HepG2 (cell line): ENCODE measurements around the gene PIP4K2C. TPM values are rescaled to one million over a fixed set of nuclear protein-coding genes. Genes with fewer than 3 reads are reported as not detected.

Source experiments
- CEBPZ ChIP-seq: IDR thresholded peaks from 2 replicates; pipeline ENCODE4 v1.6.1; 2012; ENCODE audit warnings: low read length, improper control_type of control experiment
- GMEB1 ChIP-seq: sonication (generic); formaldehyde crosslinking; IDR thresholded peaks from 2 replicates; pipeline ENCODE4 v1.5.1; 2020; ENCODE audit warnings: missing genetic modification reagents, mild to moderate bottlenecking, borderline replicate concordance
- MYPOP ChIP-seq: sonication (generic); formaldehyde crosslinking; IDR thresholded peaks from 2 replicates; pipeline ENCODE4 v1.8.1; 2023; ENCODE audit warnings: mild to moderate bottlenecking, moderate library complexity, missing genetic modification reagents
- THAP9 ChIP-seq: sonication (generic); formaldehyde crosslinking; IDR thresholded peaks from 2 replicates; pipeline ENCODE4; 2020; ENCODE audit warnings: missing genetic modification reagents, mild to moderate bottlenecking, borderline replicate concordance
- ZIK1 ChIP-seq: sonication (generic); formaldehyde crosslinking; IDR thresholded peaks from 2 replicates; pipeline ENCODE4 v1.5.0; 2020; ENCODE audit warnings: mild to moderate bottlenecking, low read depth, missing genetic modification reagents, borderline replicate concordance
- ZNF281 ChIP-seq: sonication (generic); formaldehyde crosslinking; IDR thresholded peaks from 2 replicates; pipeline ENCODE4 v1.4.0; 2020; ENCODE audit warnings: missing genetic modification reagents, borderline replicate concordance
- ZNF501 ChIP-seq: sonication (generic); formaldehyde crosslinking; IDR thresholded peaks from 2 replicates; pipeline ENCODE4 v1.5.1; 2020; ENCODE audit warnings: mild to moderate bottlenecking, moderate library complexity, missing genetic modification reagents
- ZNF574 ChIP-seq: sonication (generic); formaldehyde crosslinking; IDR thresholded peaks from 2 replicates; pipeline ENCODE4 v1.4.0; 2020; ENCODE audit warnings: missing genetic modification reagents
- ZNF644 ChIP-seq: IDR thresholded peaks from 2 replicates; pipeline ENCODE4 v1.6.1; 2016; ENCODE audit warnings: low read depth
- ZNF703 ChIP-seq: sonication (generic); formaldehyde crosslinking; IDR thresholded peaks from 2 replicates; pipeline ENCODE4 v1.5.1; 2020; ENCODE audit warnings: missing genetic modification reagents, mild to moderate bottlenecking, moderate library complexity, borderline replicate concordance
- polyA plus RNA-seq, 8 experiments: library from polyadenylated mRNA; depleted of rRNA in 3 of 8; stranded (reverse) in 7 of 8; unstranded in 1 of 8; fragments of >200 nt; fragmentation: Illumina TruSeq in 4 of 8; extraction: Trizol in 4 of 8; gene quantifications; 2 replicates each; pipeline versions ENCODE4 v1.2.1 to v1.2.3, GENCODE V29; 2011 to 2016; ENCODE audit warnings: low read depth in 4 of 8, missing spikeins in 1 of 8, mixed read lengths in 1 of 8; ENCODE audit not compliant: insufficient read depth in 1 of 8
- total RNA-seq, 5 experiments: library from RNA; depleted of rRNA; stranded (reverse); fragments of >200 nt; fragmentation: Illumina TruSeq; extraction: Trizol; gene quantifications; 2 replicates each; pipeline ENCODE4 v1.2.3, GENCODE V29; 2016; ENCODE audit warnings: low read depth in 1 of 5

The PIP4K2C gene
- total and polyA plus RNA-seq, 2 of the 13 experiments (the other 11 are each of a cell fraction or from before 2014, with no cell fraction given): 23.3 to 26.4 TPM

- TF ChIP-seq GMEB1 (CRISPR knock-in tag): peak; percentile 77; the same call in 1 of the 2 replicates
- TF ChIP-seq ZNF644 (CRISPR knock-in tag): no peak
- TF ChIP-seq ZNF574 (CRISPR knock-in tag): peak; percentile 43; the same call in 1 of the 2 replicates
- TF ChIP-seq ZNF501: peak; percentile 78
- peak; percentile 83; the same call in 1 of the 2 replicates for TF ChIP-seq THAP9 (CRISPR knock-in tag)
- TF ChIP-seq MYPOP (CRISPR knock-in tag): peak; percentile 55; the same call in 1 of the 2 replicates
- 0 out of 2 replicates have a peak, but pooled peaks have one; percentile 7 for TF ChIP-seq ZNF281
- TF ChIP-seq ZIK1 (CRISPR knock-in tag): no peak
- TF ChIP-seq ZNF703 (CRISPR knock-in tag): peak; percentile 72; the same call in 1 of the 2 replicates
- no peak for TF ChIP-seq CEBPZ
Observed at GRCh38 chr12:57590864-57591781, at the start of gene PIP4K2C (continued).
